ENCODE data around the gene UTP11. TPM values are rescaled to one million over a fixed set of nuclear protein-coding genes. Genes with fewer than 3 reads are reported as not detected.
"Not testable (repeated sequence)": the region's sequence is repeated elsewhere in the genome, so short reads cannot be mapped to it uniquely, and the experiment has no call there.

The UTP11 gene, protein sequence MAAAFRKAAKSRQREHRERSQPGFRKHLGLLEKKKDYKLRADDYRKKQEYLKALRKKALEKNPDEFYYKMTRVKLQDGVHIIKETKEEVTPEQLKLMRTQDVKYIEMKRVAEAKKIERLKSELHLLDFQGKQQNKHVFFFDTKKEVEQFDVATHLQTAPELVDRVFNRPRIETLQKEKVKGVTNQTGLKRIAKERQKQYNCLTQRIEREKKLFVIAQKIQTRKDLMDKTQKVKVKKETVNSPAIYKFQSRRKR
- total RNA-seq = 38.7 and 39.8 TPM in 2 replicates

DNA sequence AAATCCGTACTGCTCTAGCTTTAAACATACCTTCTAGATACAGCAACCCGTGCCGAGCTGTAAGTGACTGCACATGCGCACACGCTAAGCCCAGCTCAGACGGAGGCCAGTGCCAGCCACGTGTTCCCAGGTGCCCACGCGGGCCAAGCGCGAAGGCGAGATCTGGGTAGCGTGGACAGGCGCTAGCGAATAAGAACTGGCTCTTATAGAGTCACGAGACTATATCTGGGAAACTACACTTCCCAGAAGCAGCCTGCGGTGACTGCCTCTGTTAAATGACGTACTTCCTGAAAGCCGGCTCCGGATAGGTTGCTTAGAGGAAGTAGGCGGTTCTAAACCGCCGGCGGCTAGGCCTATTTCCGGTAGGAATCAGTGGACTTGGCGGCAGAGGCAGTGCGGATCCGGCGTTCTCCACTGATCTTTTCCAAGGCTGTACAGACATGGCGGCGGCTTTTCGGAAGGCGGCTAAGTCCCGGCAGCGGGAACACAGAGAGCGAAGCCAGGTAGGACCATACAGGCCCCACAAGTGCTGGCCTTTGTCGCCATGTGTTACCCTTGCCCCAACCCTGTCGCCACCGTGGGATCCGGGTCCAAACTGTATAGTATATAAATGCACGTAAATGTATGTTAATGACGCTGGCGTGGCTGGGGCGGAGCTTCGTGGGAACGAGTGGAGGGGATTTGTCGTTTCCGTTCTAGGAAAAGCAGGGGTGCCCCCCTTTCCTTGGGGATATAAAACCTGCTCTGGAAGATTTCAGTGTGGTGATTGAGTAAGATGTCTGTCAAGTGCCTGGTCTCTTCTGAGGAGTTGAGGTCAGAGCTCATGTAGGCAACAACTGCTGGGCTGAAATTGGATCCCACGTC lies at the start of gene UTP11:
UTP11 (plus strand) TSS at position 372 of the 864 bp plus-strand sequence; CDS start at position 441, 69 bp downstream.
- DNase-seq (ENCODE audit: insufficient read length, low spot score, missing footprints) = peak; percentile 96

DNA sequence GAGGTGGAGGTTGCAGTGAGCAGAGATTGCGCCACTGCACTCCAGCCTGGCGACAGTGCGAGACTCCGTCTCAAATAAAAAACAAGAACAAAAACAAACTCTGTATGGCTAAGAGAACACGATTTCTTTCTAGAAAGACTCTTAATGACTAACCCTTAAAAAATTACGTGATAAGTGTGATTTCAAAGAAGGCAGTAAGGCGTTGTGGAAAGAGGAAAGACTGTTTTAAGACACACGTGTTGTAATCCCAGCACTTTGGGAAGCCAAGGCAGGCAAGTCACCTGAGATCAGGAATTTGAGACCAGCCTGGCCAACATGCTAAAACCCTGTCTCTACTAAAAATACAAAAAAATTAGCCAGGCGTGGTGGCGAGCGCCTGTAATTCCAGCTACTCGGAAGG lies 48.4 kb upstream of the UTP11 start:
- H3K4me3 ChIP-seq (ENCODE audit: insufficient read depth, low read length); H3K79me2 ChIP-seq (ENCODE audit: insufficient read depth, low read length); DNase-seq (ENCODE audit: insufficient read length, low spot score, missing footprints); H2AFZ ChIP-seq (ENCODE audit: low read length); H3K27ac ChIP-seq (ENCODE audit: low read depth, low read length); H4K20me1 ChIP-seq (ENCODE audit: insufficient read depth, low read length); H3K27me3 ChIP-seq (ENCODE audit: insufficient read depth, low read length); H3K9me3 ChIP-seq (ENCODE audit: low read depth, low read length); H3K4me2 ChIP-seq (ENCODE audit: insufficient read depth, low read length); H3K4me1 ChIP-seq (ENCODE audit: insufficient read depth, low read length): not testable (repeated sequence)
- H3K36me3 ChIP-seq (ENCODE audit: insufficient read depth, low read length) = peaks cover 57% of the 10 kb centered on the region

More for the DNA sequence above, at the start of gene UTP11:
- H3K27ac ChIP-seq (ENCODE audit: low read depth, low read length) = peak within 1 kb of the TSS; percentile 94
- TF ChIP-seq, protein P1, sequence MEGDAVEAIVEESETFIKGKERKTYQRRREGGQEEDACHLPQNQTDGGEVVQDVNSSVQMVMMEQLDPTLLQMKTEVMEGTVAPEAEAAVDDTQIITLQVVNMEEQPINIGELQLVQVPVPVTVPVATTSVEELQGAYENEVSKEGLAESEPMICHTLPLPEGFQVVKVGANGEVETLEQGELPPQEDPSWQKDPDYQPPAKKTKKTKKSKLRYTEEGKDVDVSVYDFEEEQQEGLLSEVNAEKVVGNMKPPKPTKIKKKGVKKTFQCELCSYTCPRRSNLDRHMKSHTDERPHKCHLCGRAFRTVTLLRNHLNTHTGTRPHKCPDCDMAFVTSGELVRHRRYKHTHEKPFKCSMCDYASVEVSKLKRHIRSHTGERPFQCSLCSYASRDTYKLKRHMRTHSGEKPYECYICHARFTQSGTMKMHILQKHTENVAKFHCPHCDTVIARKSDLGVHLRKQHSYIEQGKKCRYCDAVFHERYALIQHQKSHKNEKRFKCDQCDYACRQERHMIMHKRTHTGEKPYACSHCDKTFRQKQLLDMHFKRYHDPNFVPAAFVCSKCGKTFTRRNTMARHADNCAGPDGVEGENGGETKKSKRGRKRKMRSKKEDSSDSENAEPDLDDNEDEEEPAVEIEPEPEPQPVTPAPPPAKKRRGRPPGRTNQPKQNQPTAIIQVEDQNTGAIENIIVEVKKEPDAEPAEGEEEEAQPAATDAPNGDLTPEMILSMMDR (IDR thresholded peaks at IDR 0.05; ENCODE audit: extremely low read depth, low read depth, low read length) = no peak
- no peaks in the 10 kb centered on the region for H3K9me3 ChIP-seq (ENCODE audit: low read depth, low read length)
- peaks cover 27% of the 10 kb centered on the region for H3K36me3 ChIP-seq (ENCODE audit: insufficient read depth, low read length)
- no peaks in the 10 kb centered on the region for H3K27me3 ChIP-seq (ENCODE audit: insufficient read depth, low read length)
- H2AFZ ChIP-seq (ENCODE audit: low read length) = peak within 1 kb of the TSS; percentile 95
- H4K20me1 ChIP-seq (ENCODE audit: insufficient read depth, low read length) = peaks cover 12% of the 10 kb centered on the region
- peak within 1 kb of the TSS; percentile 88 for H3K4me2 ChIP-seq (ENCODE audit: insufficient read depth, low read length)
- peaks cover 24% of the 10 kb centered on the region for H3K4me1 ChIP-seq (ENCODE audit: insufficient read depth, low read length)
- peak within 1 kb of the TSS; percentile 83 for H3K4me3 ChIP-seq (ENCODE audit: insufficient read depth, low read length)
- peaks cover 47% of the 10 kb centered on the region for H3K79me2 ChIP-seq (ENCODE audit: insufficient read depth, low read length)

DNA sequence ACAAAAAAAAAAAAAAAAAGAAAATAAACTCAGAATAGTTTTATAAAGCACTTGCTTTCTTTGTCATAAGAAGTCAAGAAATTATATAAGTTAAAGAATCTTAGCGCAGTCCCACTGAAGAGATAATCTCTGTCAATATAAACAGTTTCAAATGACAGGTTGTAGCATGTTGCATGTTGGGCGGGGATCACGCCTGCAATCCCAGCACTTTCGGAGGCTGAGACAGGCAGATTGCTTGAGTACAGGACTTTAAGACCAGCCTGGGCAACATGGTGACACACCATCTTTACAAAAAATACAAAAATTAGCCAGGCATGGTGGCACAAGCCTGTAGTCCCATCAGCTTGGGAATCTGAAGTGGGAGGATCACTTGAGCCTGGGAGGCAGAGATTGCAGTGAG lies 47.2 kb upstream of the UTP11 start:
- Histone ChIP-seq H3K79me2 (ENCODE audit: insufficient read depth, low read length) (peaks cover 3% of the 10 kb centered on the region), H3K9me3 (ENCODE audit: low read depth, low read length) (no peaks in the 10 kb centered on the region), H3K27ac (ENCODE audit: low read depth, low read length) (no peak overlapping the region), H2AFZ (ENCODE audit: low read length) (no peak overlapping the region), H3K27me3 (ENCODE audit: insufficient read depth, low read length) (no peaks in the 10 kb centered on the region), H3K4me2 (ENCODE audit: insufficient read depth, low read length) (no peak overlapping the region), H3K36me3 (ENCODE audit: insufficient read depth, low read length) (peaks cover 54% of the 10 kb centered on the region), H4K20me1 (ENCODE audit: insufficient read depth, low read length) (no peaks in the 10 kb centered on the region), H3K4me1 (ENCODE audit: insufficient read depth, low read length) (peaks cover 4% of the 10 kb centered on the region), H3K4me3 (ENCODE audit: insufficient read depth, low read length) (no peak overlapping the region)
- TF ChIP-seq, protein P1 (IDR thresholded peaks at IDR 0.05; ENCODE audit: extremely low read depth, low read depth, low read length) = no peak
- DNase-seq (ENCODE audit: insufficient read length, low spot score, missing footprints) = no peak

DNA sequence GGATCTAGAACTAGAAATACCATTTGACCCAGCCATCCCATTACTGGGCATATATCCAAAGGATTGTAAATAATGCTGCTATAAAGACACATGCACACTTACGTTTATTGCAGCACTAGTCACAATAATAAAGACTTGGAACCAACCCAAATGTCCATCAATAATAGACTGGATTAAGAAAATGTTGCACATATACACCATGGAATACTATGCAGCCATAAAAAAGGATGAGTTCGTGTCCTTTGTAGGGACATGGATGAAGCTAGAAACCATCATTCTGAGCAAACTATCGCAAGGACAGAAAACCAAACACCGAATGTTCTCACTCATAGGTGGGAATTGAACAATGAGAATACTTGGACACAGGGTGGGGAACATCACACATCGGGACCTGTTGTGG lies 38.9 kb upstream of the UTP11 start:
- peaks cover 44% of the 10 kb centered on the region for H3K36me3 ChIP-seq (ENCODE audit: insufficient read depth, low read length)

More for the DNA sequence above, 38.9 kb upstream of the UTP11 start:
- not testable (repeated sequence) for H3K4me3 ChIP-seq (ENCODE audit: insufficient read depth, low read length); H2AFZ ChIP-seq (ENCODE audit: low read length); H3K4me2 ChIP-seq (ENCODE audit: insufficient read depth, low read length); H3K27ac ChIP-seq (ENCODE audit: low read depth, low read length); H4K20me1 ChIP-seq (ENCODE audit: insufficient read depth, low read length); H3K4me1 ChIP-seq (ENCODE audit: insufficient read depth, low read length); H3K9me3 ChIP-seq (ENCODE audit: low read depth, low read length); DNase-seq (ENCODE audit: insufficient read length, low spot score, missing footprints); H3K27me3 ChIP-seq (ENCODE audit: insufficient read depth, low read length)
- H3K79me2 ChIP-seq (ENCODE audit: insufficient read depth, low read length) = peaks cover 15% of the 10 kb centered on the region

Data from osteoblast (primary cell).